Measurements from ENCODE around the gene TSPAN12.
"Not testable (repeated sequence)": the region's sequence is repeated elsewhere in the genome, so short reads cannot be mapped to it uniquely, and the experiment has no call there.

Gene TSPAN12

GRCh38 chr7:120802751-120803150 lies 55.2 kb downstream of the TSPAN12 start:
- Mint-ChIP-seq H3K36me3 (ENCODE audit: low read depth) (no peaks in the 10 kb centered on the region), H3K4me1 (ENCODE audit: low read depth) (no peaks in the 10 kb centered on the region), H3K27ac (no peak overlapping the region), H3K9me3 (no peaks in the 10 kb centered on the region), H3K27me3 (peaks cover 4% of the 10 kb centered on the region), H3K4me3 (no peak overlapping the region)

DNA sequence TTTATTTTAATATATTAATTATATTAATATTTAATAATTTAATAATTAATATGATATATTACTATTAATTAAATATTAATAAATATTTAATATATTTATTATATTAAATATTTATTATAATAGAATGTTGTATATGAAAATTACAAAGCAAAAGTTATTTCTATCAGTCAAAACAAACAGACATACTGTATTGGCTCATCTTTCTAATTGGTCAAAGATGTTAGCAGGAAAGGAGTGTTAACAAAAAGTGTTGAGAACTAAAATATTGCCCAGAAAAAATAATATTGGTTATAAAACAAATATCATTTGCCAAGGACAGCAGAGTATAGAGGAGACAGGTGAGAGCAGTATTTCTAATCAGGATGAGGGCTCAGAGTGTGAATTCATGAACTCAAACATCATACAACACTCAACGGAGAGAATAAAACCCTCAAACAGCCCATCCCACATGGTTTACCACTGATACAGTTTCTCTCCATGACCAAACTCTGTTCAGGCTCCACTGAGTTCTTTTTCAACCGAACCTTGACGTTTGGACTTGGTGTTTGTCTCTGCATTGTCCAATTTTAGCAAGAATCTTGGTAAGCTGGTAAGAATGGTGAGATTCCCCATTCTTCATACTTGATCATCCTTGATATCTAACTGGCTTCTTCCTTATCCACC lies 58.0 kb downstream of the TSPAN12 start:
- Mint-ChIP-seq H3K36me3 (ENCODE audit: low read depth) (no peaks in the 10 kb centered on the region), H3K9me3 (no peaks in the 10 kb centered on the region), H3K27me3 (peaks cover 4% of the 10 kb centered on the region), H3K4me1 (ENCODE audit: low read depth) (no peaks in the 10 kb centered on the region), H3K27ac (no peak overlapping the region), H3K4me3 (no peak overlapping the region)

DNA sequence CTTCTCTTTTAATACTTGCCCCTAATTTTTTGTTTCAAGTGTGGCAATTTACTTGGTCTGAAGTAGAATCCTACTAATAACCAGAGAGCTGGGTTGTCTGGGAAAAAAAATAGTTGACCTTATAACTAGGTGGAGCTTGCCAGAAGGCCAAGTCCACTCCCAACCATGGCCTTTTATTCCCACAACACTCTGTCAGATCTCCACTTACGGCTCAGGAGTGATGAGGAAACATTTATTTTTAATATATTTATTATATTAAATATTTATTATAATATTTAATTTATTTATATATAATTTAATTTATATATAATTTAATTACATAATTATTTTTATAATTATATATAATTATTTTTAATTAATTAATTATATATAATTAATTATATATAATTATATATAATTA lies 58.8 kb downstream of the TSPAN12 start:
- Mint-ChIP-seq H3K4me3 (no peak overlapping the region), H3K27me3 (peaks cover 4% of the 10 kb centered on the region), H3K27ac (no peak overlapping the region), H3K36me3 (ENCODE audit: low read depth) (no peaks in the 10 kb centered on the region), H3K4me1 (ENCODE audit: low read depth) (no peaks in the 10 kb centered on the region), H3K9me3 (no peaks in the 10 kb centered on the region)

GRCh38 chr7:120797026-120797645 lies 60.8 kb downstream of the TSPAN12 start:
- Mint-ChIP-seq H3K9me3 (no peaks in the 10 kb centered on the region), H3K27ac (no peak overlapping the region), H3K4me1 (ENCODE audit: low read depth) (no peaks in the 10 kb centered on the region), H3K27me3 (peaks cover 9% of the 10 kb centered on the region), H3K36me3 (ENCODE audit: low read depth) (no peaks in the 10 kb centered on the region), H3K4me3 (no peak overlapping the region)

DNA sequence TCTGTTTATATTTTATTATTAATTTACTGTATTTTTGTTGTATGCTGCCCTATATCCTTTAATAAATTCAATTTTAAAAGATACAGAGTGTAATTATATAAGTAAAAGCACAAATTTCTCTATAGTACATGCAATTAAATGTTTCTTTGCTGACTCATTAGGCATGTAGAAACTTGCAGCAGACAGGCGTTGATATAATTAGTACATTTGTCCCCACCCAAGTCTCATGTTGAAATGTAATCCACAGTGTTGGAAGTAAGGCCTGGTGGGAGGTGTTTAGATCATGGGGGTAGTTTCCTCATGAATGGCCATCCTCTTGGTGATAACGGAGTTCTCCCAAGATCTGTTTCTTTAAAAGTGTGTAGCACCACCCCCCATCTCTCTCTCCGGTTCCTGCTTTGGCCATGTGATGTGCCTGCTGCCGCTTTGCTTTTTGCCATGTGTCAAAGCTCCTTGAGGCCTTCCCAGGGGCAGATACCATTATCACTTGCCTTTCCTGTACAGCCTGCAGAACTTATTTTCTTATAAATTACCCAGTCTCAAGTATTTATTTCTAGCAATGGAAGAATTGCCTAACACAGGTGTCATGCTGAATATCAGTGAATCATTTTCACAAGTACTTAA lies 63.7 kb downstream of the TSPAN12 start:
- Mint-ChIP-seq H3K4me1 (ENCODE audit: low read depth) (no peaks in the 10 kb centered on the region), H3K9me3 (no peaks in the 10 kb centered on the region), H3K4me3 (no peak overlapping the region), H3K27ac (no peak overlapping the region), H3K27me3 (peaks cover 12% of the 10 kb centered on the region), H3K36me3 (ENCODE audit: low read depth) (no peaks in the 10 kb centered on the region)

- Mint-ChIP-seq H3K4me1 (ENCODE audit: low read depth) (no peaks in the 10 kb centered on the region), H3K36me3 (ENCODE audit: low read depth) (no peaks in the 10 kb centered on the region), H3K9me3 (no peaks in the 10 kb centered on the region), H3K27ac (no peak overlapping the region), H3K4me3 (no peak overlapping the region), H3K27me3 (peaks cover 18% of the 10 kb centered on the region)
Observed at GRCh38 chr7:120793213-120793936, 64.6 kb downstream of the TSPAN12 start.

DNA sequence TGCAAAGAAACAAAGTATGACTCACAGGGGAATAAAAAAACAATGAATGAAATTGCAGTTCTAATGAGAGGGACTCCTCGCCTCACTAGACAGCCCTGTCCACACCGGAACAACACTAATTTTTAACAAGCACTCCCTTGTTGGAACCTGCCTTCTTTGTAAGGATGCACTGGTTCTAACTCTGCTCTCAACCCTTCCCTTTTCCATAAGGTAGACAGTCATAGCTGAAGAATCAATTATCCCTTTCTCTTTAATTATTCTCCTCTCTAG lies 65.1 kb downstream of the TSPAN12 start:
- H3K4me3 Mint-ChIP-seq, result no peak overlapping the region
- H3K36me3 Mint-ChIP-seq (ENCODE audit: low read depth), result no peaks in the 10 kb centered on the region
- H3K4me1 Mint-ChIP-seq (ENCODE audit: low read depth), result no peaks in the 10 kb centered on the region
- H3K27ac Mint-ChIP-seq, result no peak overlapping the region
- peaks cover 19% of the 10 kb centered on the region for H3K27me3 Mint-ChIP-seq
- no peaks in the 10 kb centered on the region for H3K9me3 Mint-ChIP-seq

GRCh38 chr7:120792091-120792860 lies 65.7 kb downstream of the TSPAN12 start:
- Mint-ChIP-seq H3K4me3 (no peak overlapping the region), H3K27ac (no peak overlapping the region), H3K4me1 (ENCODE audit: low read depth) (no peaks in the 10 kb centered on the region), H3K36me3 (ENCODE audit: low read depth) (no peaks in the 10 kb centered on the region), H3K27me3 (peaks cover 19% of the 10 kb centered on the region), H3K9me3 (no peaks in the 10 kb centered on the region)

DNA sequence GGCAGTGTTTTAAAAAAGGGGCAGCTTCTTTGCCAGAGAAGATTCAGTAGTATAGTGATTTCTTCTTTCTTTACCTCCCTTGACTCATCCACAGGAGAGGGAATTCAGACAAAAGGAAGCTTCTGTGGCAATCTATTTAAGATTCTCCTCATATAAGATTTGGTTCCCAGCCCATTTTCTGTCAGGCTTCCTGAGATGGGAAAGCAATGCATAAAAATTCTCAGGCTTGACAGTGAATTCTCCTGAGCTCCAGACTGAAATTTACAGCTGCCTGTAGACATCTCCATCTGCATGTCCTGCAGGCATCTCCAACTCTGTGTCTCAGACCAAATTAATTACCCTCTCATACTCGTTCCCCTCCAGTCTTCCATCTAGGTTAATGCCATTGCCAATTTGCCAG lies 72.8 kb downstream of the TSPAN12 start:
- no peak overlapping the region for H3K27ac Mint-ChIP-seq
- peaks cover 13% of the 10 kb centered on the region for H3K27me3 Mint-ChIP-seq
- H3K4me3 Mint-ChIP-seq, result no peak overlapping the region
- H3K36me3 Mint-ChIP-seq (ENCODE audit: low read depth), result no peaks in the 10 kb centered on the region
- H3K9me3 Mint-ChIP-seq, result no peaks in the 10 kb centered on the region
- H3K4me1 Mint-ChIP-seq (ENCODE audit: low read depth), result no peaks in the 10 kb centered on the region

GRCh38 chr7:120783721-120784120 lies 74.2 kb downstream of the TSPAN12 start:
- Mint-ChIP-seq H3K36me3 (ENCODE audit: low read depth) (no peaks in the 10 kb centered on the region), H3K4me3 (no peak overlapping the region), H3K9me3 (no peaks in the 10 kb centered on the region), H3K27ac (no peak overlapping the region), H3K4me1 (ENCODE audit: low read depth) (no peaks in the 10 kb centered on the region), H3K27me3 (peaks cover 8% of the 10 kb centered on the region)

DNA sequence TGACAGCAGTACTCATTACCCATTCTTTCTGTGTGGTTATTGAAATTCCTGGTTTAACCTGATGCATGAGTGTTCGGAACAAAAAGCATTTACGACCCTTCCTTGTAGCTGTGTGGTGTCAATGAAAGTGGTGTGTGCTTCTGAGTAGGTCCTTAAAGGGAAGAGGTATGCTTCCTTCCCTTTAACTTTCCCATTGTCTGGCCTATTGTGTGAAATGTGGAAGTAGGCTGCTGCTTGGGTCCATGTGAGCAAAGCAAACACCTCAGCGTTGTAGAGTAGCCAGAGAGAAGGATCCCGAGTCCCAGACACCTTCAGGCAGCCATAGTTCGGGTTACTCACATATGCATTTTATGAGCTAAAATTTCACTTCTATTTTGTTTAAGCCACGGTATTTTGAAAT lies 74.7 kb downstream of the TSPAN12 start:
- no peaks in the 10 kb centered on the region for H3K9me3 Mint-ChIP-seq
- no peak overlapping the region for H3K27ac Mint-ChIP-seq
- H3K4me3 Mint-ChIP-seq, result no peak overlapping the region
- peaks cover 3% of the 10 kb centered on the region for H3K27me3 Mint-ChIP-seq
- H3K4me1 Mint-ChIP-seq (ENCODE audit: low read depth), result no peaks in the 10 kb centered on the region
- H3K36me3 Mint-ChIP-seq (ENCODE audit: low read depth), result no peaks in the 10 kb centered on the region

DNA sequence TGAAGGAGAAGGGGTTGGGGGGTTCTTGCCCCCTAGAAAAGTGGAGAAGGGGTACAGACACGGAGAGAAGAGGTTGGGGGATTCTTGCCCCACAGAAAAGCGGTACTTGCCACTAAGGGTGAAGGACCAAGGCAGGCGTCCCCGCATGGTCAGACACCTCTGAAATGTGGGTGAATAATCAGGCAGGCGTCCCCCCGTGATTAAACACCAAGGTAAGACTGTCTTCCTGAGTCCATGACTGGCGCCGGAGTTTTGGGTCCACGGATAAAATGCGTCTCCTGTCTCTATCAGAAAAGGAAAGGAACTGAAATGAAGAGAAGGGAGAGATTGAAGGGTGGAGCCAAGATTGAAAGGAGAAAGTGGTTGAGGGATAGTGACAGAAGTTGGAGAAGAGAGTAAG lies 76.0 kb downstream of the TSPAN12 start:
- H3K9me3 Mint-ChIP-seq, result not testable (repeated sequence)

GRCh38 chr7:120780938-120781337 lies 77.0 kb downstream of the TSPAN12 start:
- peaks cover 3% of the 10 kb centered on the region for H3K27me3 Mint-ChIP-seq
- no peaks in the 10 kb centered on the region for H3K36me3 Mint-ChIP-seq (ENCODE audit: low read depth)
- no peak overlapping the region for H3K4me3 Mint-ChIP-seq
- H3K9me3 Mint-ChIP-seq, result no peaks in the 10 kb centered on the region
- H3K27ac Mint-ChIP-seq, result no peak overlapping the region
- no peaks in the 10 kb centered on the region for H3K4me1 Mint-ChIP-seq (ENCODE audit: low read depth)

More for the DNA sequence above, 76.0 kb downstream of the TSPAN12 start:
- H3K27me3 Mint-ChIP-seq; H3K36me3 Mint-ChIP-seq (ENCODE audit: low read depth); H3K4me3 Mint-ChIP-seq; H3K27ac Mint-ChIP-seq; H3K4me1 Mint-ChIP-seq (ENCODE audit: low read depth): not testable (repeated sequence)

DNA sequence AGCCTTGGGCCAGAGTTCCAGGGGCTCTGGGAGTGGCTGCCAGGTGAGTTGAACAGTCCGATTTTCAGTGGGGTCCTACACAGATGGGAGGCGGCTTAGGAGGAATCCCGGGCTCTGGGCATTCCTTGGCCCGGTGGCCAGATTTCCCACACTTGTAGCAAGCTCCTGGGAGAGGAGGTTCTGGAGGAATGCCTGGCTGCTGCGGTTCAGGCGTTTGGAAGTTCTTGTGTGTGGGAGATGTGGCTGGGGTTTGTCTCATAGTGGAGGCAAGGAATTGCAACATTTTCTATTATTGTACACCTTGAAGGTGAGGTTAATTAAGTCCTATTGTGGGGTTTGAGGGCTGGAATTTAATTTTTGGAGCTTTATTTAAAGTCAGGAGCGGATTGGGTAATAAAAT lies 77.5 kb downstream of the TSPAN12 start:
- not testable (repeated sequence) for H3K4me1 Mint-ChIP-seq (ENCODE audit: low read depth); H3K27me3 Mint-ChIP-seq; H3K36me3 Mint-ChIP-seq (ENCODE audit: low read depth); H3K4me3 Mint-ChIP-seq; H3K27ac Mint-ChIP-seq; H3K9me3 Mint-ChIP-seq

DNA sequence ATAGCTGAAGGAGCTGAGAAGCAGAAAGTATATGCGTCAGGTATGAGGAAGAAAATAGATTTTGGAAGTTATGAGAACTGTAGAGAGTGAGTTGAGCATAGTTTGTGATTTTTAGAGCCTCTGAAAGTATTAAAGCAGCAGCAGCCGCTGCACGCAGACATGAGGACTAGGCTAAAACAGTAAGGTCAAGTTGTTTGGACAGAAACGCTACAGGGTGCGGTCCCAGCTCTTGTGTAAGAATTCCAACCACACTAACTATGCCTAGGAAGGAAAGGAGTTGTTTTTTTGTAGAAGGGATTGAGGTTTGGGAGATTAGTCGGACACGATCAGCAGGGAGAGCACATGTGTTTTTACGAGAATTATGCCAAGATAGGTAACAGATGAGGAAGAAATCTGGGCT lies 78.9 kb downstream of the TSPAN12 start:
- H3K9me3 Mint-ChIP-seq; H3K4me3 Mint-ChIP-seq; H3K27ac Mint-ChIP-seq; H3K4me1 Mint-ChIP-seq (ENCODE audit: low read depth); H3K36me3 Mint-ChIP-seq (ENCODE audit: low read depth); H3K27me3 Mint-ChIP-seq: not testable (repeated sequence)
